Stimulated activated CD4-positive, alpha-beta T cell treated with anti-CD3 and anti-CD28 coated beads, Interleukin-4, amount 100 ng/mL, for 24 hours (primary cell): Measurements from ENCODE around the gene XPR1.

Experiments used
- DNase-seq: peaks from one replicate; pipeline ENCODE4 v3.0.0-alpha.2; 2020

The XPR1 gene

GRCh38 chr1:180728472-180729106 is 96.8 kb downstream of the XPR1 start:
- no peak for DNase-seq

GRCh38 chr1:180731131-180731530 is 99.3 kb downstream of the XPR1 start:
- DNase-seq = no peak

GRCh38 chr1:180732866-180733265 is 101.0 kb downstream of the XPR1 start:
- no peak for DNase-seq

GRCh38 chr1:180734366-180734765 is 102.5 kb downstream of the XPR1 start:
- no peak for DNase-seq

GRCh38 chr1:180742663-180743062 is 110.8 kb downstream of the XPR1 start:
- no peak for DNase-seq

- no peak for DNase-seq
These were observed 112.0 kb downstream of the XPR1 start for GRCh38 chr1:180743868-180744267.

- no peak for DNase-seq
These were observed 113.3 kb downstream of the XPR1 start for GRCh38 chr1:180745098-180745497.

- DNase-seq = no peak
These were observed 120.1 kb downstream of the XPR1 start for GRCh38 chr1:180751921-180752320.

GRCh38 chr1:180754453-180754852 is 122.6 kb downstream of the XPR1 start:
- DNase-seq = no peak

- no peak for DNase-seq
These were observed 125.8 kb downstream of the XPR1 start for GRCh38 chr1:180757657-180758056.

GRCh38 chr1:180762796-180763195 is 131.0 kb downstream of the XPR1 start:
- no peak for DNase-seq

- no peak for DNase-seq
These were observed 133.3 kb downstream of the XPR1 start for GRCh38 chr1:180765151-180765550.

- DNase-seq = no peak
These were observed 138.1 kb downstream of the XPR1 start for GRCh38 chr1:180769889-180770288.

- no peak for DNase-seq
These were observed 141.5 kb downstream of the XPR1 start for GRCh38 chr1:180773210-180773865.

- no peak for DNase-seq
These were observed 144.0 kb downstream of the XPR1 start for GRCh38 chr1:180775801-180776200.

- no peak for DNase-seq
These were observed 145.4 kb downstream of the XPR1 start for GRCh38 chr1:180777072-180777689.

- peak; percentile 3 for DNase-seq
These were observed 147.1 kb downstream of the XPR1 start for GRCh38 chr1:180778782-180779398.

- DNase-seq = no peak
These were observed 147.8 kb downstream of the XPR1 start for GRCh38 chr1:180779584-180779983.

- DNase-seq = no peak
These were observed 149.9 kb downstream of the XPR1 start for GRCh38 chr1:180781718-180782117.

GRCh38 chr1:180785291-180785690 is 153.5 kb downstream of the XPR1 start:
- DNase-seq = no peak

GRCh38 chr1:180785887-180786286 is 154.1 kb downstream of the XPR1 start:
- no peak for DNase-seq

GRCh38 chr1:180786624-180787023 is 154.8 kb downstream of the XPR1 start:
- DNase-seq = no peak

- DNase-seq = no peak
These were observed 155.9 kb downstream of the XPR1 start for GRCh38 chr1:180787628-180788307.
